ENCODE results near the gene SYTL2.
"Not testable (repeated sequence)": the region's sequence is repeated elsewhere in the genome, so short reads cannot be mapped to it uniquely, and the experiment has no call there.

The SYTL2 gene

DNA sequence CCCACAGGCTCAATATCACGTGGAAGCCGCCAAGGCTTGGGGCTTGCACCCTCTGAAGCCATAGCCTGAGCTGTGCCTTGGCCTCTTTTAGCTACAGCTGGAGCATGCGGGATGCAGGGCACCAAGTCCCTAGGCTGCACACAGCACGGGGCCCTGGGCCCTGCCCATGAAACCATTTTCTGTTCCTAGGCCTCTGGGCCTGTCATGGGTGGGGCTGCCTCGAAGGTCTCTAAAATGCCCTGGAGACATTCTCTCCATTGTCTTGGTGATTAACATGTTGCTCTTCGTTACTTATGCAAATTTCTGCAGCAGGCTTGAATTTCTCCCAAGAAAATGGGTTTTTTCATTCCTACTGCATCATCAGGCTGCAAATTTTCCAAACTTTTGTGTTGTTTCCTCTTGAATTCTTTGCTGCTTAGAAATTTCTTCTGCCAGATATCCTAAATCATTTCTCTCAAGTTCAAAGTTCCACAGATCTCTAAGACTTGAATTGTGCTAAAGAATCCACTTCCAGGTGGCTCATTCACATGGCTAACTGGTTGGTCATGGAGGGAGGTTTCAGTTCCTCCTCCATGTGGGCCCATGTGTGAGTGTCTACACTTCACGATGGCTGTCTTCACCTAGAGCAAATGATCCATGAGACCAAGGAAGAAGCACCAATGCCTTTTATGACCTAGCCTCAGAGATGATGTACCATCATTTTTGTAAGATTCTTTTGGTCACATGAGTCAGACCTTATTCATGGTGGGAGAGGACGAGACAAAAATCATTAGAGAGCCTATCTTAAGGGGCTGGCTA, 138.6 kb downstream of the SYTL2 start:
- DNase-seq: no peak

DNA sequence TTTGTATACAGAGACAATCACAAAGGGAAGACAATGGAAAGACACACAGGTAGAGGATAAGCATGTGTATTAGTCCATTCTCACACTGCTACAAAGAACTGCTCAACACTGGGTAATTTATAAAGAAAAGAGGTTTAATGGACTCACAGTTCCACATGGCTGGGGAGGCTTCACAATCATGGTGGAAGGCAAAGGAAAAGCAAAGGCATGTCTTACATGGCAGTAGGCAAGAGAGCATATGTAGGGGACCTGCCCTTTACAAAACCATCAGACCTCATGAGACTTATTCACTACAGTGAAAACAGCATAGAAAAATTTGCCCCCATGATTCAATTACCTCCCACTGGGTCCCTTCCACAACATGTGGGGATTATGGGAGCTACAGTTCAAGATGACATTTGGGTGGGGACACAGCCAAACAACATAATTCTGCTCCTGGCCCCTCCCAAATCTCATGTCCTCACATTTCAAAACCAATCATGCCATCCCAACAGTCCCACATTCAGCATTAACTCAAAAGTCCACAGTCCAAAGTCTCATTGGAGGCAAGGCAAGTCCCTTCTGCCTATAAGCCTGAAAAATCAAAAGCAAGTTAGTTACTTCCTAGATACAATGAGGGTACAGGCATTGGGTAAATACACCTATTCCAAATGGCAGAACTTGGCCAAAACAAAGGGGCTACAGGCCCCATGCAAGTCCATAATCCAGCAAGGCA, 139.8 kb downstream of the SYTL2 start:
- DNase-seq: not testable (repeated sequence)

GRCh38 chr11:85668157-85668556, 142.8 kb downstream of the SYTL2 start:
- no peak for DNase-seq

DNA sequence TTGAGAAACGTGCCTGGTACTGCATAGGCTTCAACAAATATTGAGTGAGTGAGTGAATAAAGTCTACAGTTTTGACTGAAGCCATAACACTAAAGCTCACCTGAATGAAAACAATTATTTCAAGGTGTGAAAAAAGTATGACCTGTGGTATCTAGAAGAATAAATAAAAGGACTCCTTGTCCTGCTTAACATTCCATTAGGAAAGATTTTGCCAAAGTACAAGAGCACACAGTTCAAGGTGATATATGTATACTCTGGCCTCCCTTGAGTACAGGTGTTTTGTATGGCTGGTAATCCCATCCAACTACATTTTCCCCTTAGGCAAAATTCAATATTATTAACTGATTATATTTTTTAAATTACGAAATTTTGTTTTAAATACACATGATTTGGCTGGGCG, 144.3 kb downstream of the SYTL2 start:
- no peak for DNase-seq

DNA sequence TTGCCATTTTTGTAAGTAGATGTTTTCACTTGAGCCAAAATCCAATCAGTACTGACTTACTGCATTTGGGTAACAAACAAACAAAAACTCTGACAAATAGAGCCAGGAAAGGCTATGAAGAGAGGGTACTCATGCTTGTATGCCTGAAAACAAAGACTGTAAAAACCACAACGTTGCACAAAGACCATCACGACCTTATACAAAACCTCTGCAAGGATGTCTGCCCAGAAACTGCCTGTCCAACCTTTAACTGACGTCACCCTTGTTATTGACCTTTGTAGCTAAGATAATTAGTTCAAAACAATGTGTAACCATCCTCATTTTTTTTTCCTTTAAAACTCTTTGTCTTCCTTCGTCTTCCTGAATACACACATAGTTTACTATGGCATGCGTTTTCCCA, 145.2 kb downstream of the SYTL2 start:
- no peak for DNase-seq

DNA sequence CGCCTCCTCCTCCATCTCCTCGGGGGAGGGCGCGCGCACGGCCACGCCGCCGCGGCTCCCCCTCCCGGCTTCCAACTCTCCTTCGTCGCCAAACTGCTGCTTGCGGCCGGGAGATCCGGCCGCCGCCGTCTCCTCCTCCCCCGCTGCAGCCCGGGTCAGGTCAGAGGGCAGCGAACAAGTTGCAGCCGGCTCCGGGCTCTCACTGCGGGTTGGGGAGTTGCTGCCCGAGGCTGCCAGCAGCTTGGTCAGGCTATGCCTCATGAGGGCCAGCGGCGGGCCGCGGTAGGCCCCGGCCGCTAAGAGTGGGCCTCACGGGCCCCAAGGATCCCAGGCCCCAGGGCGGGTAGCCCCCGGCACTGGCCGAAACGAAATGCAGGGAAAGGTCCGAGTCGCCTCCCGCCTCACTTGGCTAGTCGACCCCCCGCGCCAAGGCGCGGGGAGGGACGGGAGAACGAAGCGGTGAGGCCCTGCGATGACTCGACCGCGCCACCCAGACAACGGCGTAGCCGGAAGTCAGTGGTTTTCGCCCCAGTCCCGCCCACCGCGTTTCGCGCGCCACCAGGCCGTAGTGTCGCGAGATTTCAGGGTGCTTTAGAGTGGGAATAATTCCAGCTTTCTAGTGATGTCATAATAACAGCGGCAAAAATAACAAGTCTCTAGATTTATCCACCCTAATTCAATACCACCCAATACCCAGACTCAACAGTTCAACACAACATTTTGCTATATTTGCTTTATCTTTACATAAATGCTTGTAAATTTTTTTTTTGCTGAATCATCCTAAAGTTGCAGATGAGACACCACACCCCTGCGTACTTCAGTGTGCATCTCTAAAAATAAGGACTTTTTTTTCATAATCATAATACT, 146.1 kb downstream of the SYTL2 start, which contains the start of gene CREBZF:
CREBZF (minus strand) TSS at position 515 of the 867 bp plus-strand sequence; CDS start at position 261, 254 bp downstream.
- peak; percentile 97 to 98 (median 98) for DNase-seq

- peak; percentile 62 to 91 (median 88) for DNase-seq
Observed at GRCh38 chr11:85663753-85664614, 147.0 kb downstream of the SYTL2 start.

DNA sequence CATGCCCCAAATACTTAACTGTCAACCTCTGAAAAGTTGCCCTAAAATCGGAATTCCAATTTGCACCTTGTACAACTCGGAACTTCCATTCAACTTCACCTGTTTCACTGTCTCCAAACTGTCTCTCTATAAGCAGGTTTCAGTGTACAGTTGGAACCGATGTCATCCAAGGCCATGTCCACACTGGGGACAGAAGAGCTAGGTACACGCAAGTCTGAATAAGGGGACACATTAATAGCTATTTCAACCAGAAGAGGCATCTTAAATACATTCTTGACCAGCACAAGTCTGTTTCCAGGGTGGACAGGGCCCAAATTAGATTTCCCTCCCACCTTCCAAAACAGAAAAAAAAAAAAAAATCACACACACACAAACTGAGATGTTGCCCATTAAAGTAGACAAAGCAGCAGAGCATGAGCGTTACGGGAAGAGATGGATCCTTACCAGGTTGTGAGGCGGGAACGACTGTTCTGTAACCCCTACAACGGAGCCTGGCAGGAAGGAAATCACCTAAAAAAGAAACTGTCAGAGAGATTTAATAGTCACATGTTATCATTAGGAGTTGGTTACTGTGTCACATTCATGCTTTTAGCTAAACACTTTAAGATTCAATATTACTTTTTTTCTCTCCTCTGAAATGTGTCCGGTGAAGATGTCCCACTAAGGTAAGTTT, 147.7 kb downstream of the SYTL2 start:
- DNase-seq: peak in 1 of 3 experiments; percentile 65

- no peak for DNase-seq
Observed at GRCh38 chr11:85661972-85662664, 148.8 kb downstream of the SYTL2 start.

DNA sequence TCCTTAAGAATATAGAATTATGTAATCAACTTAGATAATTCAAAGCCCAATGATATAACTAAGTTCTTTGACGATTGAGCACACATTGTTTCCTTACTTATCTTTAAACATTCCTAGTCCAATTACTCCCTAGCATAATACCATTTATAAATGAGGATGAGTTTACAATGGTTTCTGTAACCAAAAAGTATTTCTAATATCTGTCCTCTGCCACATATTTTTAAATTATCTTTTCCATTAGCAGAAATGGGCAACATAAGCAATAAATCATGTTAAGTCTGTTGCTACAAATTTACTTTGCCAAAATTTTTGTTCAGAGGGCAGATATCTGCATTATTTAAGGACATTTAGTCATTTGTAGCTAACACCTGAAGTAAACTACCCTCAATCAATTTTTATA, 152.8 kb downstream of the SYTL2 start:
- DNase-seq: no peak

- no peak for DNase-seq
Observed at GRCh38 chr11:85656777-85657176, 154.2 kb downstream of the SYTL2 start.

DNA sequence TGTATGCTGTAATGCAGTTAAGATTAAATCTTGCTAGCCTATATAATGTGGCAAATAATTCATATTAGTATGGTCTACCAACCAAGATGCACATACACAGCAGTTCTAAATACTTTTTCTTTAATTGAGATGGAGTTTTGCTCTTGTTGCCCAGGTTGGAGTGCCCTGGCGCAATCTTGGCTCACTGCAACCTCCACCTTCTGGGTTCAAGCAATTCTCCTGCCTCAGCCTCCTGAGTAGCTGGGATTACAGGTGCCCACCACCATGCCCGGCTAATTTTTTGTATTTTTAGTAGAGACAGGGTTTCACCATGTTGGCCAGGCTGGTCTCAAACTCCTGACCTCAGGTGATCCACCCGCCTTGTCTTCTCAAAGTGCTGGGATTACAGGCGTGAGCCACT, 156.6 kb downstream of the SYTL2 start:
- not testable (repeated sequence) for DNase-seq

DNA sequence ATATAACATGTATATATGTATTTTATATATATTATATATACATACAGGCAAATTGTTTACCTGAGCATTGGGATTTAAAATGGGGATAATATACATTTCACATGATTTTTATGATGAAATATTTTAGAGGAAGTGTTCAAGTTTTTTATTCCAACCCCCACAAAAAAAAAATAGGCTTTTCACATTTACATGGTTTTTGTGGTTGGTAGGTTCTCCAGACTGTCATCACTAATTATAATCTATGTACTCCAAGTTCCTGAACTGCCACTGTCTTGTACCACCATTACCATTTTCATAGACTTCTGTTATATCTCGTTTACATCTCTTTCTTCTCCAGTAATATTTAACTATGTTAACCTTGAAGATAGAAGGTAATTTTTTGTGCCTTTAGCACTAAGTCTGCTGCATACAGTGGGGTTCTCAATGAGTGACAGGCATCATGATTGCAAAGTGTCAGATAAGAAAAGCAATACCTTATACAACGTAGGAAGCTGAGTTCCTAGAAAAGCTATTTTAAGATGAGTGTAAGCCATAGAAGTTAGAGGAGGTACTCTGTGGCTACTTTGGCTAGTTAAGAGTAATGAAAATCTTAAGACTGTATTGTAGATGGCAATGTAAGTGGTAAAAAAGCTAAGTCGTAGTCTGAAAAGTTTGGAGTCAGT, 158.0 kb downstream of the SYTL2 start:
- DNase-seq: no peak

DNA sequence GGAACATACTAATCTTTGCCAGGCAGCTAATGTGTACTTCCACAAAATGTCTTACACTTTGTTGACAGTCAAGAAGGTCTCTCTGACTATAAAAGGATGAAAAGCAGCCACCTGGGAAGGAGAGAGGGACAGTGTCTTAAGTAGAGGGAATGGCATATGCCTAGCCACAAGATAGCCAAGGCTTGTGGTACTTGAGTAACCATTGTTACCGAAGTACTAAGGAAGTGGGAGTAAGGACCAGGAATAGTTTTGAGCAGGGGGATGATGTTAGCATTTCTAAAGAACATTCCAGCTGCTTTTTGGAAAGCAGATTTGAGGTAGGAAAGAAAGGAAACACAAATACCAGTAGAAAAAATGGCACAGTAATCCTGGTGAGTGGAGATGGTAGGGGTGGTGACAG, 159.8 kb downstream of the SYTL2 start:
- no peak for DNase-seq

GRCh38 chr11:85647604-85648299, 163.2 kb downstream of the SYTL2 start, which contains the start of gene TMEM126A:
Gene TMEM126A, plus strand, starts transcription at chr11:85647967. Its CDS starts 2,289 bp downstream, at chr11:85650256.
- DNase-seq: peak; percentile 90 to 96 (median 92)

DNA sequence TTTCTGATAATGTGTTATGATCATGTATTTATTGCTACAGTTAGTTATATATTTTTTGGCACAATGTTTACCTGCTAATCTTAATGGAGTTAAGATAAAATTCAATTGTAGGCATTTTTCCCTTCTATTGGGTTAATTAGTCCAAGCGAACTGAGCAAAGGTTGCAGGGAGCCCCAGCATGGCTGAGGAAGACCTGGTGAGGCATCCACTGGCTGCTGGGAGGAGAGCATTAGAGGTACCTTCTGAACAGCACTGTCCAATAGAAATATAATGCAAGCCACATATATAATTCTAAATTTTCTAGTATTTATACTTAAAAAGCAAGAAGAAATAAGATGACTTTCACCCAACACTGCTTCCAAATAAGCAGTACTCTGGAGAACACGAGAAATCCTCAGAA, 163.9 kb downstream of the SYTL2 start:
- no peak for DNase-seq
